GM23248 (cell line): Measurements from ENCODE around the gene KCP.

Source experiments
- EZH2 ChIP-seq: fragments of 200-600 bp; sonication (generic); IDR thresholded peaks from 2 replicates; pipeline ENCODE4 v1.6.1; 2018; ENCODE audit warnings: antibody characterized with exemption, mild to moderate bottlenecking; ENCODE audit not compliant: insufficient read depth, poor library complexity, severe bottlenecking
- EZH2phosphoT487 ChIP-seq: fragments of 200-600 bp; sonication (generic); IDR thresholded peaks from 2 replicates; pipeline ENCODE4 v1.6.1; 2018; ENCODE audit warnings: antibody characterized with exemption, moderate library complexity, mild to moderate bottlenecking, low read depth; ENCODE audit not compliant: insufficient read depth

- no peak for TF ChIP-seq EZH2
- no peak for TF ChIP-seq EZH2phosphoT487
Observed at GRCh38 chr7:128883622-128884448, 26.7 kb downstream of the KCP start.
